ENCODE data around the gene KRT14. TPM values are rescaled to one million over a fixed set of nuclear protein-coding genes. Genes with fewer than 3 reads are reported as not detected.
"Not testable (repeated sequence)": the region's sequence is repeated elsewhere in the genome, so short reads cannot be mapped to it uniquely, and the experiment has no call there.

The KRT14 gene
- total RNA-seq, 2 donors from 2014 or later: not detected

- no peak for ATAC-seq (replicated peaks)
- no peak overlapping the region for H3K27ac Mint-ChIP-seq
- H3K4me1 Mint-ChIP-seq: no peaks in the 10 kb centered on the region
- peaks cover 38% of the 10 kb centered on the region for H3K27me3 Mint-ChIP-seq
- no peaks in the 10 kb centered on the region for H3K36me3 Mint-ChIP-seq (ENCODE audit: low read depth)
- no peak overlapping the region for H3K4me3 Mint-ChIP-seq
- H3K9me3 Mint-ChIP-seq: no peaks in the 10 kb centered on the region
Observed at GRCh38 chr17:41580687-41581365, 5.9 kb downstream of the KRT14 start.

- H3K9me3 Mint-ChIP-seq: no peaks in the 10 kb centered on the region
- no peak overlapping the region for H3K4me3 Mint-ChIP-seq
- H3K27ac Mint-ChIP-seq: no peak overlapping the region
- peaks cover 36% of the 10 kb centered on the region for H3K27me3 Mint-ChIP-seq
- ATAC-seq (replicated peaks): no peak
- H3K36me3 Mint-ChIP-seq (ENCODE audit: low read depth): no peaks in the 10 kb centered on the region
- H3K4me1 Mint-ChIP-seq: no peaks in the 10 kb centered on the region
Observed at GRCh38 chr17:41580244-41580575, 6.5 kb downstream of the KRT14 start.

GRCh38 chr17:41579484-41580243 is 7.0 kb downstream of the KRT14 start:
- H3K4me1 Mint-ChIP-seq: no peaks in the 10 kb centered on the region
- H3K27ac Mint-ChIP-seq: no peak overlapping the region
- ATAC-seq (replicated peaks): peak; percentile 93
- H3K27me3 Mint-ChIP-seq: peaks cover 36% of the 10 kb centered on the region
- no peak overlapping the region for H3K4me3 Mint-ChIP-seq
- no peaks in the 10 kb centered on the region for H3K36me3 Mint-ChIP-seq (ENCODE audit: low read depth)
- no peaks in the 10 kb centered on the region for H3K9me3 Mint-ChIP-seq

GRCh38 chr17:41578971-41579370 is 7.7 kb downstream of the KRT14 start:
- H3K36me3 Mint-ChIP-seq (ENCODE audit: low read depth): no peaks in the 10 kb centered on the region
- H3K4me3 Mint-ChIP-seq: no peak overlapping the region
- no peak for ATAC-seq (replicated peaks)
- no peak overlapping the region for H3K27ac Mint-ChIP-seq
- H3K4me1 Mint-ChIP-seq: no peaks in the 10 kb centered on the region
- H3K9me3 Mint-ChIP-seq: no peaks in the 10 kb centered on the region
- H3K27me3 Mint-ChIP-seq: peaks cover 36% of the 10 kb centered on the region

- Mint-ChIP-seq H3K4me3 (no peak overlapping the region), H3K27ac (no peak overlapping the region), H3K4me1 (no peaks in the 10 kb centered on the region), H3K27me3 (peaks cover 34% of the 10 kb centered on the region), H3K36me3 (ENCODE audit: low read depth) (no peaks in the 10 kb centered on the region), H3K9me3 (no peaks in the 10 kb centered on the region)
- no peak for ATAC-seq (replicated peaks)
Observed at GRCh38 chr17:41578538-41578937, 8.2 kb downstream of the KRT14 start.

- H3K27me3 Mint-ChIP-seq: peaks cover 34% of the 10 kb centered on the region
- not testable (repeated sequence) for H3K36me3 Mint-ChIP-seq (ENCODE audit: low read depth); ATAC-seq (replicated peaks); H3K9me3 Mint-ChIP-seq; H3K27ac Mint-ChIP-seq; H3K4me3 Mint-ChIP-seq; H3K4me1 Mint-ChIP-seq
Observed at GRCh38 chr17:41576740-41577139, 10.0 kb downstream of the KRT14 start.

GRCh38 chr17:41575336-41575735 is 11.4 kb downstream of the KRT14 start:
- H3K4me3 Mint-ChIP-seq: no peak overlapping the region
- H3K36me3 Mint-ChIP-seq (ENCODE audit: low read depth): no peaks in the 10 kb centered on the region
- no peaks in the 10 kb centered on the region for H3K9me3 Mint-ChIP-seq
- H3K4me1 Mint-ChIP-seq: no peaks in the 10 kb centered on the region
- H3K27me3 Mint-ChIP-seq: peaks cover 31% of the 10 kb centered on the region
- no peak overlapping the region for H3K27ac Mint-ChIP-seq
- no peak for ATAC-seq (replicated peaks)

GRCh38 chr17:41571561-41572434 is 14.9 kb downstream of the KRT14 start, which contains the start of gene KRT9:
Gene KRT9 (minus strand): TSS chr17:41572059. CDS start chr17:41571992, 67 bp downstream.
- ATAC-seq (replicated peaks): no peak
- H3K27me3 Mint-ChIP-seq: peaks cover 18% of the 10 kb centered on the region
- H3K9me3 Mint-ChIP-seq: peaks cover 6% of the 10 kb centered on the region
- no peaks in the 10 kb centered on the region for H3K36me3 Mint-ChIP-seq (ENCODE audit: low read depth)
- H3K27ac Mint-ChIP-seq: no peak within 1 kb of the TSS
- H3K4me3 Mint-ChIP-seq: no peak within 1 kb of the TSS
- H3K4me1 Mint-ChIP-seq: peaks cover 6% of the 10 kb centered on the region

GRCh38 chr17:41567317-41567716 is 19.4 kb downstream of the KRT14 start:
- Mint-ChIP-seq H3K27ac (peak overlapping the region; percentile 68), H3K9me3 (peaks cover 6% of the 10 kb centered on the region), H3K36me3 (ENCODE audit: low read depth) (no peaks in the 10 kb centered on the region), H3K4me1 (peaks cover 6% of the 10 kb centered on the region), H3K27me3 (peaks cover 18% of the 10 kb centered on the region), H3K4me3 (no peak overlapping the region)
- ATAC-seq (replicated peaks): no peak

- H3K4me1 Mint-ChIP-seq: peaks cover 6% of the 10 kb centered on the region
- H3K4me3 Mint-ChIP-seq: no peak overlapping the region
- no peak overlapping the region for H3K27ac Mint-ChIP-seq
Observed at GRCh38 chr17:41565338-41565737, 21.4 kb downstream of the KRT14 start.

GRCh38 chr17:41563607-41564170 is 23.0 kb downstream of the KRT14 start:
- no peak for ATAC-seq (replicated peaks)
- Mint-ChIP-seq H3K4me1 (peaks cover 6% of the 10 kb centered on the region), H3K27ac (no peak overlapping the region), H3K36me3 (ENCODE audit: low read depth) (no peaks in the 10 kb centered on the region), H3K4me3 (no peak overlapping the region), H3K9me3 (peaks cover 6% of the 10 kb centered on the region), H3K27me3 (peaks cover 30% of the 10 kb centered on the region)

More at GRCh38 chr17:41565338-41565737, 21.4 kb downstream of the KRT14 start:
- Mint-ChIP-seq H3K27me3 (peaks cover 20% of the 10 kb centered on the region), H3K9me3 (peaks cover 6% of the 10 kb centered on the region), H3K36me3 (ENCODE audit: low read depth) (no peaks in the 10 kb centered on the region)
- ATAC-seq (replicated peaks): no peak

- H3K4me1 Mint-ChIP-seq: no peaks in the 10 kb centered on the region
- no peaks in the 10 kb centered on the region for H3K36me3 Mint-ChIP-seq (ENCODE audit: low read depth)
- ATAC-seq (replicated peaks): no peak
- H3K27ac Mint-ChIP-seq: no peak overlapping the region
- H3K27me3 Mint-ChIP-seq: peaks cover 45% of the 10 kb centered on the region
- no peaks in the 10 kb centered on the region for H3K9me3 Mint-ChIP-seq
- no peak overlapping the region for H3K4me3 Mint-ChIP-seq
Observed at GRCh38 chr17:41561554-41561953, 25.1 kb downstream of the KRT14 start.

- Mint-ChIP-seq H3K27ac (no peak overlapping the region), H3K4me3 (no peak overlapping the region), H3K36me3 (ENCODE audit: low read depth) (no peaks in the 10 kb centered on the region), H3K9me3 (no peaks in the 10 kb centered on the region), H3K27me3 (peaks cover 51% of the 10 kb centered on the region), H3K4me1 (no peaks in the 10 kb centered on the region)
- ATAC-seq (replicated peaks): no peak
Observed at GRCh38 chr17:41559548-41559947, 27.1 kb downstream of the KRT14 start.

GRCh38 chr17:41556931-41557330 is 29.8 kb downstream of the KRT14 start:
- ATAC-seq (replicated peaks): no peak
- H3K4me1 Mint-ChIP-seq: no peaks in the 10 kb centered on the region
- no peak overlapping the region for H3K4me3 Mint-ChIP-seq
- no peaks in the 10 kb centered on the region for H3K36me3 Mint-ChIP-seq (ENCODE audit: low read depth)
- no peak overlapping the region for H3K27ac Mint-ChIP-seq
- H3K9me3 Mint-ChIP-seq: no peaks in the 10 kb centered on the region
- peaks cover 57% of the 10 kb centered on the region for H3K27me3 Mint-ChIP-seq
